HG02588 (cell line): ENCODE data around the gene RBKS.

Source experiments
- ATAC-seq: cut with Tn5 transposase; IDR thresholded peaks from one replicate; pipeline ENCODE4 v1.9.1; 2021; ENCODE audit warnings: mild to moderate bottlenecking, moderate library complexity; ENCODE audit not compliant: unreplicated experiment

Gene RBKS

GRCh38 chr2:27803046-27803445, 87.1 kb downstream of the RBKS start:
- ATAC-seq, result no peak

- ATAC-seq, result no peak
These were observed 87.6 kb downstream of the RBKS start for GRCh38 chr2:27802547-27802946.

- no peak for ATAC-seq
These were observed 89.3 kb downstream of the RBKS start for GRCh38 chr2:27800856-27801255.

GRCh38 chr2:27799646-27800010, 90.6 kb downstream of the RBKS start:
- ATAC-seq, result no peak

- no peak for ATAC-seq
These were observed 91.1 kb downstream of the RBKS start for GRCh38 chr2:27798948-27799645.

- no peak for ATAC-seq
These were observed 91.7 kb downstream of the RBKS start for GRCh38 chr2:27798486-27798885.

GRCh38 chr2:27797841-27798240, 92.3 kb downstream of the RBKS start:
- ATAC-seq, result no peak

- ATAC-seq, result no peak
These were observed 93.1 kb downstream of the RBKS start for GRCh38 chr2:27796791-27797765.

- no peak for ATAC-seq
These were observed 94.3 kb downstream of the RBKS start for GRCh38 chr2:27795868-27796277.

GRCh38 chr2:27795093-27795834, 94.9 kb downstream of the RBKS start:
- no peak for ATAC-seq

- ATAC-seq, result no peak
These were observed 97.4 kb downstream of the RBKS start for GRCh38 chr2:27792759-27793158.

- no peak for ATAC-seq
These were observed 99.4 kb downstream of the RBKS start for GRCh38 chr2:27790796-27791195.

GRCh38 chr2:27782701-27783100, 107.5 kb downstream of the RBKS start:
- no peak for ATAC-seq

GRCh38 chr2:27781496-27781895, 108.7 kb downstream of the RBKS start:
- no peak for ATAC-seq

- no peak for ATAC-seq
These were observed 110.7 kb downstream of the RBKS start for GRCh38 chr2:27779417-27780055.

GRCh38 chr2:27776696-27777095, 113.5 kb downstream of the RBKS start:
- no peak for ATAC-seq

GRCh38 chr2:27776097-27776496, 114.1 kb downstream of the RBKS start:
- no peak for ATAC-seq

GRCh38 chr2:27773959-27774358, 116.2 kb downstream of the RBKS start:
- no peak for ATAC-seq

GRCh38 chr2:27772804-27773203, 117.4 kb downstream of the RBKS start:
- ATAC-seq, result no peak

- ATAC-seq, result peak; percentile 91
These were observed 118.4 kb downstream of the RBKS start, which contains the start of gene MRPL33 for GRCh38 chr2:27771548-27772335. Gene MRPL33 (plus strand): TSS chr2:27771719. CDS start chr2:27771778, 59 bp downstream.
